Measurements from ENCODE around the gene AARS1.
"Not testable (repeated sequence)": the region's sequence is repeated elsewhere in the genome, so short reads cannot be mapped to it uniquely, and the experiment has no call there.

AARS1 gene

GRCh38 chr16:70289229-70290094, at the start of gene AARS1:
AARS1 (minus strand) TSS chr16:70289506; CDS start chr16:70282763, 6,743 bp downstream.
- DNase-seq (ENCODE audit: low read depth in 2 of 2), result peak; percentile 91 to 92

DNA sequence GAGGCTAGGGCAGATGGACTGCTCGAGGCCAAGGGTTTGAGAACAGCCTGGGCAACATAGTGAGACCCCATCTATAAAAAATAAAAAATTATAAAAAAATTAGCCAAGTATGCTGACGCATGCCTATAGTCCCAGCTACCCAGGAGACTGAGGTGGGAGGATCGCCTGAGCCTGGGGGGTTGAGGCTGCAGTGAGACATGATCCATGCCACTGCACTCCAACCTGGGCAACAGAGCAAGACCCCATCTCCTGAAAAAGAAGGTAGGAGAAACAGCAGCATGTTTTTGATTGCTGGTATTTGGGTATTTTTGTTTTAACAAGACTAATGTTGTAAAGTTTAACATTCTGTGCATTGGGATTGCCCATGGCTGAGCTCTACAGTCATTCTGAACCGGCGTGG, 48.5 kb upstream of the AARS1 start:
- no peak for DNase-seq (ENCODE audit: low read depth in 2 of 2)

DNA sequence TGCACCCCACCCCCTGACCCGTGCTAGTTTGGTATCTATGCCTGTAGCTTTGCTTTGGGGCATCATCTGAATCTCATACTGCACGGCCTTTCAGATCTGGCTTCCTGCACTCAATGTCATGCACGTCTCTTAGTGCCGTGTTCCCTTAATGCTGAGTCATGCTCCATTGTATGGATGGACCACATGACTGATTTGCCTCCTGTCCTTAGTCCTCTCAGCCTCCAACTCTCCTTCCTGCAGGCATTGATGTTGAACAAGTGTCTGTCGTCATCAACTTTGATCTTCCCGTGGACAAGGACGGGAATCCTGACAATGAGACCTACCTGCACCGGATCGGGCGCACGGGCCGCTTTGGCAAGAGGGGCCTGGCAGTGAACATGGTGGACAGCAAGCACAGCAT, 43.4 kb upstream of the AARS1 start:
- DNase-seq (ENCODE audit: low read depth in 2 of 2), result not testable (repeated sequence)

DNA sequence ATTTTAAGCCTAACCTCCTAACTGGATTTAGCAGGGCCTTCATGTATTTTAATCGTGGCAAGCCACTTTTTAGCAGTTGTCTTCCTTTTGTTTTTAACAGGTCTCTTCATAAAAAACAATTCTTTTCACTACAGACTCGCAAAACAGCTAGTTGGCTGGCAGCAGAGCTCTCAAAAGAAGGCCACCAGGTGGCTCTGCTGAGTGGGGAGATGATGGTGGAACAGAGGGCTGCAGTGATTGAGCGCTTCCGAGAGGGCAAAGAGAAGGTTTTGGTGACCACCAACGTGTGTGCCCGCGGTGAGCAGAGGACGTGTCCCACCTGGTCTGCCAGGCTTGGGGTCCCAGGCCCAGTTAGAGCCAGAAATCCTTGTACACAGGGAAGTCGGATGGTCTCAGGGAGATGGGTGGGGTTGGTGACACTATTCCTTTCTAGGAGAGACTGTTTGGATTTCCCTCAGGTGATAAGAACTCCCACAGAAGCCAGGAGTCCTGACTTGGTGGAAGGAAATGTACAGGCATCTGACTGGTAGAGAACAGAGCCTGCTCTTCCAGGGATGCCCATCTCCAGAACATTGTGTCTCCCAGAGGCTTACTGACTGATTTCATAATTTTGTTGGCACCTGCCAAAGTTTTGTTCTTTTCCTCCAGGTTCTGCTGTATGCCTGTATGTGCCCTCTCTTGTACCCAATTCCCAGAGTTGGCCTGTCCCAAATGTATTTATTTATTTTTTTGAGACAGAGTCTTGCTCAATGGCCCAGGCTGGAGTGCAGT, 42.5 kb upstream of the AARS1 start:
- no peak for DNase-seq (ENCODE audit: low read depth in 2 of 2)

- no peak for DNase-seq (ENCODE audit: low read depth in 2 of 2)
Observed at GRCh38 chr16:70331091-70331490, 41.8 kb upstream of the AARS1 start.

DNA sequence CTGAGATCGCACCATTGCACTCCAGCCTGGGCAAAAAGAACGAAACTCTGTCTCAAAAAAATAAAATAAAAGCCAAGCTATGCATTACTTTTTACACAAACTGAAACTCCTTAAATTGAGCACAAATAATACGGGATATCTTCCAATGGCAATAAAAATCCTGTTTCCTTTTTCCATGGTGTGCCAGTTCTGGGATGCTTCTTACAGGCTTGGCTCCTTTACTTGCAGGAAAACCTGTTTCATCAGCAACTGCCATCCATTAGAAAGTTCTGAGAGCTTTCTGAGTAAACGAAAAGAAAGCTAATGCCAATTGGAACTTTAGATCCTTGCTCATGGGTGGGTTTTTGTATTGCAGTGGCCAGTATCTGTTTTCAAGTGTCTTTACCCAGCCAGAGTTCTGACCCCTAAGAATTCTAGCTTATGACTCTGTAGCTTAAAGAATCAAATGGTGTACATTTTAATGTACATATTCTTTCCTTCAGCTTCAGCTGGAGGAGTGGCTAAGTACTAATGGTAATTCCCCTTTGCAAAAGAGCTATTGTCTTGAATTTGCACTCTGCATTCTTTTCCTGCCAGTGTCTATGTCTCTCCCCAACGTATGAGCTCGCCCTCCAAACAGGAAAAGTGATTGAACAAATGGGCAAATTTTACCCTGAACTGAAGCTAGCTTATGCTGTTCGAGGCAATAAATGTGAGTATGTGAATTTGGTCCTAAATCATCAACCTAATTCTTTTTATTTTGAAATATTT, 35.9 kb upstream of the AARS1 start:
- DNase-seq (ENCODE audit: low read depth in 2 of 2), result no peak

GRCh38 chr16:70320121-70320520, 30.8 kb upstream of the AARS1 start:
- no peak for DNase-seq (ENCODE audit: low read depth in 2 of 2)

DNA sequence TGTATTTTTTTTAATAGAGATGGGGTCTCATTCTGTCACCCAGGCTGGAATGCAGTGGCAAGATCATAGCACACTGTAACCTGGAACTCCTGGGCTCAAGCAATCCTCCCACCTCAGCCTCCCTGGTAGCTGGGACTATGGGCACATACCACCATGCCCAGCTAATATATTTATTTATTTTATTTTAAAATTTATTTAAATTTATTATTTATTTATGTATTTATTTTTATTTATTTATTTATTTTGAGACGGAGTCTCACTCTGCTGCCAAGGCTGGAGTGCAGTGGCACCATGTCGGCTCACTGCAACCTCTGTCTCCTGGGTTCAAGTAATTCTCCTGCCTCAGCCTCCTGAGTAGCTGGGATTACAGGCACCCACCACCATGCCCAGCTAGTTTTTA, 18.4 kb upstream of the AARS1 start:
- DNase-seq (ENCODE audit: low read depth in 2 of 2), result not testable (repeated sequence)

DNA sequence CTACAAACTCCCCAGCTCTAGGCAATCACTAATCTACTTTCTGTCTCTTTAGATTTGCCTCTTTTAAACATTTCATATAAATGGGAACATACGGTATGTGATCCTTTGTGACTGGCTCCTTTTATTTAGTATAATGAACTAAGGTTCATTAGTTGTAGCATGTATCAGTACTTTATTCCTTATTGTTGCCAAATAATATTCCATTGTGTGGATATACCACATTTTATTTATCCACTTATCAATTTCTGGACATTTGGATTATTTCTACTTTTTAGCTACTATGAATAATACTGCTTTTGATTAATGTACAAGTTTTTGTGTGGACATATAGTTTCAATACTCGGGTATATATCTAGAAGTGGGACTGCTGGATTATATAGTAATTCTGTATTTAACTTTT, 17.6 kb upstream of the AARS1 start:
- no peak for DNase-seq (ENCODE audit: low read depth in 2 of 2)

- DNase-seq (ENCODE audit: low read depth in 2 of 2), result no peak
Observed at GRCh38 chr16:70304892-70305448, 15.7 kb upstream of the AARS1 start.

DNA sequence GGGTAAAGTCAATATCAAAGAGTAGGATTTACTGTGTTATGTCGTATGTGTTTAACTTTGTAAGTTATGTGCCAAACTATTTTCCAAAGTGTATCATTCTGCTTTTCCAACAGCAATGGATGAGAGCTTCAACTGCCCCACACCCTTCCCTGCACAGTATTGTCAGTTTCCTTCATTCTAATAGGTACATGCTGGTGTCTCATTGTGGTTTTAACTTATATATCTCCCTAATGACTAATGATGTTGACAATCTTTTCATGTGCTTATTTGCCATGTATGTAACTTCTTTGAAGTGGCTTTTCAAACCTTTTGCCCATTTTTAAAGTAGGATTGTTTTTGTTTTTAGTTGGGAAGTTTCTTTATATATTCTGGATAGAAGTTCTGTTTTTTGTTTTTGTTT, 13.4 kb upstream of the AARS1 start:
- no peak for DNase-seq (ENCODE audit: low read depth in 2 of 2)

DNA sequence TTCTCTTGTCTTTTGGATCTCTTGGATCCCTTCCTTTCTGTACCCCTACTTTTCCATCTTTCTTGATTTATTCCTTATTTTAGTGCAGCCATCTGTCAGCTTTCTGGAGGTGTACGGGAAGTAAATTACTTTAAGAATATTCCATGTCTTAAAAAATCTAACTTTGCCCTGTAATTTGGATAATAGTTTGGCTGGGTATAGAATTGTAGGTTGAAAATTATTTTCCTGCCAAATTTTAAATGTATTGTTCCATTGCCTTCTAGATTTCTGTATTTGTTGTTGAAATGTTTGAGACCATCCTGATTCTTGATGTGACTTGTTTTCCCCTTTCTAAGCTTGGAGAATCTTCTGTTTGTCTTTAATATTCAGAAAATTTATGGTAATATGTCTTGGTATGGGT, 11.8 kb upstream of the AARS1 start:
- DNase-seq (ENCODE audit: low read depth in 2 of 2), result no peak

DNA sequence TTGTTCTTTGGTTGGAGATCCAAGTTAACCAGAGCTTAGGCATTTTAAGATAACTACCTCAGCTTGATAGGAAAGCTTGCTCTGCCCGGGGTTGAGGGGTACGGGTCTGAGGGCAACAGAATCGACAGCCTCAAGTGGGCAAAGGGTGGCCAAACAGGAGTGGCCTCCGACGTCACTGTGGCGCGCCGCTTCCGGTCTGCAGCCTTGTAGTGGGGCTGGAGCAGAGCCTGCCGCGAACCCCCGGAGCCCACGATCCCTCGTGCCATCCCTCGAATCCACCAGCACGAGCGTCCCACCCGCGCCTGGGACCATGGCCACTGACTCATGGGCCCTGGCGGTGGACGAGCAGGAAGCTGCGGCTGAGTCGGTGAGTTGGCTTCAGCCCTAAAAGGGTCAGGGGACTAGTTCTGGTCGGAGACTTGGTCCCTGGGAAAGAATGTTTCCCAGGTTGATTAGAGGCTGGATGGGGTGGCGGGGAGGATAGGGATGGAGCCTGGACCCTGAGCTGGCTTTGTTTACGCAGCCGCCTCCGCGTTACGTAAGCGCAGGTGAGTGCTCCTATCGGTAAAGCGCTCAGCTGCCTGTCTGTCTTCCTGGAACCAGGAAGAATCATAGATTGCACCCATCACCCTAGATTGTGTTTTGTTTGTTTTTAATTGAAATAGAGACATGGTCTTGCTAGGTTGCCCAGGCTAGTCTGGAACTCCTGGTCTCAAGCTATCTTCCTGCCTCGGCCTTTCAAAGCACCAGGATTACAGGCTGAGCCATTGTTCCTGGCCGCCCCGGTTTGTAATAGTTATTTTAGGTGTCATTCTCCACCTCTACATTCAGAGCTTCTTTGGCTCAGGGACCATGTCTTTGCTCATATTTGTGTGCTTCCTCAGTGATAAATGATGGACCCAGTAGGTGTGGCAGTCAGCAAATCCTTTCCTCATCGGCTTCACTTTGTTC, 10.0 kb upstream of the AARS1 start, which contains the start of gene DDX19B:
TSS of gene DDX19B (plus strand) at position 199 of the 951 bp plus-strand sequence. CDS start at position 311, 112 bp downstream.
- DNase-seq (ENCODE audit: low read depth in 2 of 2), result peak; percentile 47 to 54

DNA sequence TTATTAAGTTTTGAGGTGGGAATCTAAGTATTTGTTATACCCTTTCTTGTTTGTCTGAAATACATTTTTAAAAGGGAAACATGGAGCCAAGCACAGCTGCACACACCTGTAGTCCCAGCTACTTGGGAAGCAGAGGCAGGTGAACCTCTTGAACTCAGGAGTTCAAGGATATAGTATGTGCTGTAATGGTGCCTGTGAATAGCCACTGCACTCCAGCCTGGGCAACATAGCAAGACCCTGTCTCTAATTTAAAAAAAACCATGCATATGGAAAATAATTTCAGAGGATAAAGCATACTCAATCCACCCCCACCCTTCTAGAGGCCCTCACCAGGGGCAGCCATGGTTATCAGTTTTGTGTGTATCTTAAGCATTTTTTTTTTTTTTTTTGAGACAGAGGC, 6.3 kb upstream of the AARS1 start:
- DNase-seq (ENCODE audit: low read depth in 2 of 2), result no peak

- no peak for DNase-seq (ENCODE audit: low read depth in 2 of 2)
Observed at GRCh38 chr16:70294385-70295025, 5.2 kb upstream of the AARS1 start.

DNA sequence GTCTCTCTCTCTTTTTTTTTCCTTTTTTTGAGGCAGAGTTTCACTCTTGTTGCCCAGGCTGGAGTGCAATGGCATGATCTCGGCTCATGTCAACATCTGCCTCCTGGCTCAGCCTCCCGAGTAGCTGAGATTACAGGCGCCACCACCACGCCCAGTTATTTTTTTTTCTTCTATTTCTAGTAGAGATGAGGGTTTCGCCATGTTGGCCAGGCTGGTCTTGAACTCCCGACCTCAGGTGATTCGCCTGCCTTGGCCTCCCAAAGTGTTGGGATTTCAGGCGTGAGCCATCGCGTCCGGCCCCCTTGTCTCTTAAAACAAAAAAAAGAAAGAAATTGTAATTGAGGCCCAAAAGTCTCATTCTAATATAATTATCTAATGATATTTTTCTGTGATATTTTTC, 2.8 kb upstream of the AARS1 start:
- DNase-seq (ENCODE audit: low read depth in 2 of 2), result not testable (repeated sequence)

GRCh38 chr16:70290949-70291519, 1.7 kb upstream of the AARS1 start:
- no peak for DNase-seq (ENCODE audit: low read depth in 2 of 2)

- DNase-seq (ENCODE audit: low read depth in 2 of 2), result not testable (repeated sequence)
Observed at GRCh38 chr16:70287304-70287971, 1.9 kb downstream of the AARS1 start.

DNA sequence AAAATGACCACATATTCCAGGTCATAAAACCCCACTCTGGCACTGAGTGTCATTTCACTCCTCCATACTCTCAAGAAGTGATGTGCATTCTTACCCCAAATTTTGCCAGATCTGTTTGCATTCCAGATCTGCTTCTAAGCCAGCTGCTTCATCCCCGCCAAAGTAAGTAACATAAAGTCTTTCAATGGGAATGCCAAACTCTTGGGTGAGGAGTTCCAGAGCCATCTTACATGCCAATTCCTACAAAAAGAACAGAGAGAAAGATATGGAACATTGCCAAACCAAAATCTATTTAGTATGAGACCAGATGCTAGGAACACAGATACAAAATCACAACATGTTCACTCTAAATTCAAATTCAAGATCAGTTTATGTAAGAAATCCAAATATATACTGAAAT, 12.9 kb downstream of the AARS1 start:
- no peak for DNase-seq (ENCODE audit: low read depth in 2 of 2)
